IMR-90 (cell line): ENCODE measurements around the gene MYH10.

Source experiments
- ELK1 ChIP-seq: fragments of 150-350 bp; IDR thresholded peaks from 2 replicates; pipeline ENCODE4 v1.6.1; 2016; ENCODE audit warnings: low read depth, mild to moderate bottlenecking, low read length, moderate library complexity, borderline replicate concordance
- FOS ChIP-seq: fragments of 150-350 bp; IDR thresholded peaks from 2 replicates; pipeline ENCODE4 v1.6.1; 2016; ENCODE audit warnings: low read depth, low read length
- MAFK ChIP-seq: IDR thresholded peaks from 2 replicates; pipeline ENCODE4 v1.6.1; 2012; ENCODE audit warnings: low read depth, low read length, improper control_type of control experiment
- POLR2A ChIP-seq: IDR thresholded peaks from 2 replicates; pipeline ENCODE4 v1.6.1; 2012; ENCODE audit warnings: mild to moderate bottlenecking, low read depth, low read length
- RCOR1 ChIP-seq: IDR thresholded peaks from 2 replicates; pipeline ENCODE4 v1.6.1; 2012; ENCODE audit warnings: mild to moderate bottlenecking, low read length, improper control_type of control experiment; ENCODE audit not compliant: insufficient replicate concordance
- RFX5 ChIP-seq: IDR thresholded peaks from 2 replicates; pipeline ENCODE4 v1.8.0; 2012; ENCODE audit warnings: low read depth, mild to moderate bottlenecking, low read length, moderate library complexity
- TF ChIP-seq, protein P1 (sequence below): conservative IDR thresholded peaks from 2 replicates; pipeline ENCODE4 v1.5.1; 2012; ENCODE audit warnings: mild to moderate bottlenecking, low read depth, low read length, improper control_type of control experiment

DNA sequence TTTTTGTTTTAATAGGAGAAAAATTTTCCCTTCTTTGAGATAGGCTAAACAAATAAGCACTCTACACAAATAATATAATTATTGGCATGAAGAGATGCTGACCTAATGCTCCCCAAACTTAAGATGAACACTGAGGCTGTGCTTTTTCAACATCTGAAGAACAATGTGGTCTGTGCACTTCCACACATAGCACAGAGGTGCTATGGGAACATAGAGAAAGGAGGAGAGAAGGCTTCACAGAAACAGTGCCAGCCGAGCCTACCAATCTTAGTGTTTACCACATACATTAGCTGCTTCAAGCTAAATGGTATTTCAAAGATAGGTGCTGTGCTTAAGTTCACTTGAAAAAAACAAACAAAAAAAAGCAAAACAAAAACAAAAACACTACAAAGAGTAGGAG is 72.4 kb downstream of the MYH10 start:
- TF ChIP-seq, protein P1, sequence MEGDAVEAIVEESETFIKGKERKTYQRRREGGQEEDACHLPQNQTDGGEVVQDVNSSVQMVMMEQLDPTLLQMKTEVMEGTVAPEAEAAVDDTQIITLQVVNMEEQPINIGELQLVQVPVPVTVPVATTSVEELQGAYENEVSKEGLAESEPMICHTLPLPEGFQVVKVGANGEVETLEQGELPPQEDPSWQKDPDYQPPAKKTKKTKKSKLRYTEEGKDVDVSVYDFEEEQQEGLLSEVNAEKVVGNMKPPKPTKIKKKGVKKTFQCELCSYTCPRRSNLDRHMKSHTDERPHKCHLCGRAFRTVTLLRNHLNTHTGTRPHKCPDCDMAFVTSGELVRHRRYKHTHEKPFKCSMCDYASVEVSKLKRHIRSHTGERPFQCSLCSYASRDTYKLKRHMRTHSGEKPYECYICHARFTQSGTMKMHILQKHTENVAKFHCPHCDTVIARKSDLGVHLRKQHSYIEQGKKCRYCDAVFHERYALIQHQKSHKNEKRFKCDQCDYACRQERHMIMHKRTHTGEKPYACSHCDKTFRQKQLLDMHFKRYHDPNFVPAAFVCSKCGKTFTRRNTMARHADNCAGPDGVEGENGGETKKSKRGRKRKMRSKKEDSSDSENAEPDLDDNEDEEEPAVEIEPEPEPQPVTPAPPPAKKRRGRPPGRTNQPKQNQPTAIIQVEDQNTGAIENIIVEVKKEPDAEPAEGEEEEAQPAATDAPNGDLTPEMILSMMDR, result no peak
- TF ChIP-seq MAFK (no peak), POLR2A (no peak), RFX5 (no peak), RCOR1 (no peak), ELK1 (no peak), FOS (no peak)
